GM19395 (cell line): ENCODE results near the gene DCAF10.
A peak's percentile ranks its signal among the peaks of the same experiment; 100 is the strongest.
"Not testable (repeated sequence)": the region's sequence is repeated elsewhere in the genome, so short reads cannot be mapped to it uniquely, and the experiment has no call there.

ENCODE experiments used
- ATAC-seq: cut with Tn5 transposase; IDR thresholded peaks from one replicate; pipeline ENCODE4 v1.9.1; 2021; ENCODE audit warnings: mild to moderate bottlenecking, moderate library complexity; ENCODE audit not compliant: unreplicated experiment

DCAF10 gene

DNA sequence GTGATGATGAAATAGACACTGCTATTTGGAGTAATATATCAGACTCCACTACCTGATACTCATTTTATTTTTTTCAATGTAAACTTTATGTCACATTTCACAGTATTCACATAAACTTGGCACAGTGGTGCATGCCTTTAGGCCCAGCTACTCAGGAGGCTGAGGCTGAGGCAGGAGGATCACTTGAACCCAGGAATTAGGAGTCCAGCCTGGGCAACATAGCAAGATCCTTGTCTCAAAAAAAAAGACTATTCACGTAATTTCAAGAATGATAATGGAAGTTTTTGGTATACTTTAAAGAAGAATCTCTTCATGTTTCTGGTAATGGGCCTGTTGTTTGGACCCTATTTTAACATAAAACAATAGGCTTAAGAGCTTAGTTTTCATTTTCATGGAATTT lies 56.0 kb downstream of the DCAF10 start:
- ATAC-seq: no peak

DNA sequence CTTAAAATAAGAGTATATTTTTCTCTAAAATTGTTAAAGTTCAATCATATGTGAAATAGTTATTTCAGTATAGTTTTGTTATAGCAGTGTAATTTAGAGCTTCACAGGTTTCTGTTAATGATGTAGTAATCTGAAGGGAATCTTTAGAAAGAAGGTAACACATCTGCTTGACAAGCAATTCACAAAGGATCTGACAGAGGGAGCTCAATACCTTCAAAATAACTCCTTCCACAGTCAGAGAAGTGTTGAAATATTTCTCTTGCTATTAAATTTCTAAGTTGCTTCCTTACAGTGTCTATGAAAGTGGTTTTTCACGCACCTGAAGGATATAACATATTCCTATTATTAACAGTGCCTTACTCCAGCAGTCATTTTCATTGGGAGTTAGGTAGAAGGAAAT lies 58.4 kb downstream of the DCAF10 start:
- no peak for ATAC-seq

GRCh38 chr9:37862530-37862929 lies 61.9 kb downstream of the DCAF10 start:
- ATAC-seq: no peak

DNA sequence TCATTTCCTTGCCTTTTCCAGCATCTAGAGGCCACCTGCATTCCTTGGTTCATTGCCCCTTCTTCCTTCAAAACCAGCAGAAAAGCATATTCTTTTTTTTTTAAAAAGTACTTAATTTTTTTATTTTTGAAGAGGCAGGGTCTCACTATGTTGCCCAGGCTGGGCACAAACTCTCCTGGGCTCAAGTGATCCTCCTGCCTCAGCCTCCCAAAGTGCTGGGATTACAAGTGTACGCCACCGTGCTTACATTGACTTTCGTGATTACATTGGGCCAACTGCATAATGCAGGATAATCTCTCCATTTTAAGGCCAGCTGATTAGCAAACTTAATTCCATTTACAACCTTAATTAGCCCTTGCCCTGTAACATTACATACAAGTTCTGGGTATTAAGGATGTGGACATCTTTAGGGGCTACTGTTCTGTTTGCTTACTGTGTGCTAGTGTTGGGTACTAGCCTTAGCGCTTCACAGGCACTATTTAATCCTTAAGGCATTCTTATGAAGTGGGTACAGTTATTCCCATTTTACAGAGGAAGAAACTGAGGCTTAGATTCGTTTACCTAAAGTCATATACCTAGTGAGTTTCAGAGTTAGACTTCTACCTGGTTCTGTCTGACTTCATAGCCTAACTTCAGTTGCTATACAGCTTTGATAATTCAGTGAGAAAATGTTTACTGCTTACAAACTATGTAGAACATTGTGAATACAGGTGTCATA lies 69.6 kb downstream of the DCAF10 start:
- no peak for ATAC-seq

DNA sequence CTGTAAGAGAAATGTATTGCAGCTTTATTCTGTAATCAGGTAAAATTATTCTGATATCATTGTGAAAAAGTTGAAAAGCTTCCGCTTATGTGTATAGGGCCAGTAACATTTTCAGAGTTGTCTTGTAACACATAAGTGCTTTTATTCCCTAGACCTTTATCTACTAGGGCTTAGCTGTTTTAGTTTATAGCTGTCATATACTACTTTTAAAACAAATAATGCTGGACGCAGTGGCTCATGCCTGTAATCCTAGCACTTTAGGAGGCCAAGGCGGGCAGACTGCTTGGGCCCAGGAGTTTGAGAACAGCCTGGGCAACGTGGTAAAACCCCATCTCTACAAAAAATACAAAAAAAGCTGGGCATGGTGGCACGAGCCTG lies 70.2 kb downstream of the DCAF10 start:
- ATAC-seq: no peak

DNA sequence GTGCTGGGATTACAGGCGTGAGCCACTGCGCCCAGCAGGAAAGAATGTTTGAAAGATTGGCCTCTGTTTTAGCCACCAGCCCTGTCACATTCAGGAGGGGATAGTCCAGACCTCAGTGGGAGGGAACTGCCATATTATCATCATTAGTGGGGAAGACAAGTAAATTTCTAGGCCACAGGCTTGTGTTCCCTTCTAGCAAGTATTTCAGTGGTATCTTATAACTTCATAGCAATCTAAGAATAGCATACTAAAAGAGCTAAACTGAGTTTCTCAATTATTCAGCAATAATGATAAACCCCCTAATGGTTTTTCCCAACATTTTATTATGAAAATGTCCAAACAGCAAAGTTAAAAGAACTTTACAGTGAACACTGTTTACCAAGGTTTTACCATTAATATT lies 73.4 kb downstream of the DCAF10 start:
- ATAC-seq: no peak

- no peak for ATAC-seq
These were observed 75.8 kb downstream of the DCAF10 start for GRCh38 chr9:37876376-37876775.

DNA sequence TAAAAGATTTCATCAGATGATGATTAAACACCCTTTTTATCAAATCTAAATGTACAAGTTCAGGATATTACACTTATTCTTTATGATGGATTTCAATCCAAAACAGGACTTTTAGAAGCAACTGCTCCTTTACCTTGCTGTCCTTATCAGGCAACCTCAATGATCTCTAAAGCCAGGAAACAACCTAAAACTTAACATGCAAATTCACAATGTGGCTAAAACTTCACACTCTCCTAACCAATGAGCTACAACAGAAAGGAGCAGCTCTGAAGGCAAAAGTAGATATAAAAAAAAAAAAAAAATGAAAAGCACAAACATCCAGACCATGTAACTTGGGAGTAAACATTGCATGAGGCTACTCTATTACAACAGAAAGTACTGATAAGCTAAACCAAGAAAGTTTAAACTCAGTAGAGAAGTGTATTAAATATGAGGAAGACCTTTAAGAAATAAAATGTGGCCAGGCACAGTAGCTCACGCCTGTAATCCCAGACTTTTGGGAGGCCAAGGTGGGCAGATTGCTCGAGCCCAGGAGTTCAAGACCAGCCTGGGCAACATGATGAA lies 80.4 kb downstream of the DCAF10 start:
- ATAC-seq: no peak

GRCh38 chr9:37887977-37888583 lies 87.5 kb downstream of the DCAF10 start:
- ATAC-seq: not testable (repeated sequence)

DNA sequence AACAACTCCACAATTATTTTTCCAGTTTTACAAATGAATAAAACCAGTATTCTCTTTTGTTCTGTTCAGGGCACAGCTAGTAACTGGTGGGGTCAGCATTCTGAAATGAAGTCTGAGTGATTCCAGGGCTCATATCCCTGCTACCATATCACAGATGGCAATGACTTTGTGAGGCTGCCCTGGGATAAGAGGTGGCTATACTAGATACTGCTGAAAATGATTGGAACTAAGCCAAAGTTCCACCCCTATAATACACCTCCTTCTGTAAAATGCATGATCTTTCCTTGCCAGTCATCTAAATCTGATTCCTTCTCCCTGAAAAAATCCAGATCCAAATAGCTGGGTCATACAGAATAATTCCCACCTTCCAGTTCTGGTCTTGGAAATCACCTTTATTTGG lies 88.9 kb downstream of the DCAF10 start:
- ATAC-seq: no peak

DNA sequence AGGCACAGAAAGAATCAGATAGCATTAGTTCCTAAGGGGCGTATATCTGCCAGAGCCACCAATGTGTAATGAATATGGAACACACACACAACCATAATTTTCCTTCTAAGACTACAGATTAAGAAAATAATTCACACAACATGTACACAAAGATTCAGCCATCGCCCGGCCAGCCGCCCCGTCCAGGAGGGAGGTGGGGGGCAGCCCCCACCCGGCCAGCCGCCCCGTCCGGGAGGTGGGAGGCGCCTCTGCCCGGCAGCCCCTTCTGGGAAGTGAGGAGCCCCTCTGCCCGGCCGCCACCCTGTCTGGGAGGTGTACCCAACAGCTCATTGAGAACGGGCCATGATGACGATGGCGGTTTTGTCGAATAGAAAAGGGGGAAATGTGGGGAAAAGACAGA lies 90.4 kb downstream of the DCAF10 start:
- not testable (repeated sequence) for ATAC-seq

DNA sequence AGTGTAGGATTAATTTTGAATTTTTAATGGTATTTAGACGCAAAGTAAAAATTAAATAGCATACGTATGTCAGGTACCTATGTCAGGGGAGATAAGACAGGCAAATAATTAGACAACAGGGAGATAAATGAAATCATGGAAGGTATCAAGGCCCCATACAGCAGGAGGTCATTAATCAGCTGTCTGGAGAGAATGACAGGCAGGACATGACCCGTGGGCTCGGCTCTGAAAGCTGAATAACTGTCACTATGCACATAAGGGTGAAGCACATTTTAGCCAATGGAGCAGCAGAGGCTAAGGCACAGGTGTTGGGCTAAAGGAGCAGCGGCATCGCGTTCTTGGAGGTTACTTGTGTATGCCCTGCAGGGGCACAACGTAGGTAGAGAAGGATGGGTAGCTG lies 91.5 kb downstream of the DCAF10 start:
- no peak for ATAC-seq

GRCh38 chr9:37897665-37898064 lies 97.1 kb downstream of the DCAF10 start:
- no peak for ATAC-seq

GRCh38 chr9:37899041-37899440 lies 98.4 kb downstream of the DCAF10 start:
- no peak for ATAC-seq

GRCh38 chr9:37902131-37902530 lies 101.5 kb downstream of the DCAF10 start:
- ATAC-seq: no peak

GRCh38 chr9:37902796-37903646 lies 102.4 kb downstream of the DCAF10 start:
- ATAC-seq: peak; percentile 19

DNA sequence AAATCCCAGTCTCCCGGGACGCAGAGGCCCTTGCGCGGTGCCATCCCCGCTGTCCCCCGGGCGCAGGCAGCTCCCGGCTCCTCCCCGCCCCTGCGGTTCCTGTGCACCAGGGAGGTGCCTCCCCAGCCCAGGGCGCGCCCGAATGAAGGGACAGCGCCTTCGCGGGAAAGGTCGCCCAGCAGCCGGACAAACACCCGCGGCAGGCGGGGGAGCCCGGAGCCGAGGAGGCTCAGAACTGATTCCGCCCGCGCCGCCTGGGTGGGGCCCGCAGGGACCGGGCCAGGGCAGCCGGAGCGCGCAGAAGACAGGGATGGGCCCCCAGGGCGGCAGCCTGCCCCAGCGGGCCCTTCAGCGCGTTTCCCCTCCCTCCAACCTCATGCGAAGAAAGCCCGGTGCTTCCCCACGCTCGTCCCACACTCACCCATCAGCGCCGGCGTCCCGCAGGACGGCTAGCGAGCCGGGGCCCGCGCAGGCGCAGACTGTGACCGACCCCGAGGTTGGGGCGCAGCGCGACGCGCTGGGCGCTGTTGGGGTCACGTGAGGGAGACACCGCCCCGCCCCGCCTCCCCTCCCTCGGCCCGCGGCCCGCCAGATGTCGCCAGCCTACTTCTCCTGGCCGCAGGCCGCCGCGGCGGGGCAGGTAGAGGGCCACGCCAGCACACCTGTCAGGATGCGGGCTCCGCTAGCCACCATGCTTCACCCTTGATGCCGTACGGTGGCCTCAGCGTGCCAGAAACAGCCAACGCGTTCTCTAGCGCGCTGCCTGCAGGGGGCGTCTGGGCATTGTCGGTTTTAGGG lies 103.2 kb downstream of the DCAF10 start, which contains the start of gene SLC25A51:
SLC25A51 (minus strand) TSS at position 481 of the 798 bp plus-strand sequence. CDS start 15,577 bp downstream, outside the sequence.
- ATAC-seq: peak; percentile 82

DNA sequence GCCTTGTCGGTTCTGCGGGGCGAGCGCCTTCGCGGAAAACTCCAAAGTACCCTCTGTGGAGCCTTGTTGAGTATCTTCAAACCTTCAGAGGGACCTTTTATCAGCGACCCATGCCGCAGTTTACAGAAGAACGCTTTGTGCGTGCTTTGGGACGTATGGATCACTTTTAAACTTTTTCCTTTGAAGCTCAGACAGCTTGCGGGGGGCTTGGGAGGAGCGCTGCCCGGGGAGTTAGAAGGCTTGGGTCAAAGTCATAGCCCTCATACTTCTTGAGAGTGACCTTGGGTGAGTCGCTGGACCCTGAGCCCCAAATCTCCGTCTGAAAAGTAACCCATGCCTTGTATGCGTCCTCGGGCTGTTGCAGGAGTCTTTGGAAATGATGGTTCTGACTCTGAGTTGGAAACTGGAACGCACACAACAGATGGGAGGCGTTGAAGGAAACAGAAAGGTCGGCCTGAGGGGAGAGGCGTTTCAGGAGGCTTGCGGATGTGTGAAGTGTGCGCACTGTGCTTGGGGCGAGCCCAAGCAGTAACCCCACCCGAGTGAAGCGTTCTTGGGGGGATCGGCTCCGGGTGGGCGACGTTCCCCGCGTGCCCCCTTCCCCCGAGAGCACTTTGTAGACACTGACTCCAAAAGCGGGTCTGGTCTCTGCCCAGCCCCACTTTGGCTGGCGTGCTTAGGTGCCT lies 104.0 kb downstream of the DCAF10 start:
- ATAC-seq: no peak

GRCh38 chr9:37905131-37905505 lies 104.5 kb downstream of the DCAF10 start:
- ATAC-seq: no peak

- ATAC-seq: no peak
These were observed 105.2 kb downstream of the DCAF10 start for GRCh38 chr9:37905776-37906175.
